IPS-18c (cell line): ENCODE data around the gene CD99.

Experiments used
- H3K4me3 ChIP-seq: 2 replicates; pipeline ENCODE4 v1.7.0; 2013; ENCODE audit warnings: low read depth, mild to moderate bottlenecking, low read length, moderate library complexity; ENCODE audit not compliant: insufficient read depth
- H3K9me3 ChIP-seq: one replicate; pipeline ENCODE4 v1.6.1; 2013; ENCODE audit warnings: mild to moderate bottlenecking, low read length, moderate library complexity; ENCODE audit not compliant: control insufficient read depth, insufficient read depth

The CD99 gene

DNA sequence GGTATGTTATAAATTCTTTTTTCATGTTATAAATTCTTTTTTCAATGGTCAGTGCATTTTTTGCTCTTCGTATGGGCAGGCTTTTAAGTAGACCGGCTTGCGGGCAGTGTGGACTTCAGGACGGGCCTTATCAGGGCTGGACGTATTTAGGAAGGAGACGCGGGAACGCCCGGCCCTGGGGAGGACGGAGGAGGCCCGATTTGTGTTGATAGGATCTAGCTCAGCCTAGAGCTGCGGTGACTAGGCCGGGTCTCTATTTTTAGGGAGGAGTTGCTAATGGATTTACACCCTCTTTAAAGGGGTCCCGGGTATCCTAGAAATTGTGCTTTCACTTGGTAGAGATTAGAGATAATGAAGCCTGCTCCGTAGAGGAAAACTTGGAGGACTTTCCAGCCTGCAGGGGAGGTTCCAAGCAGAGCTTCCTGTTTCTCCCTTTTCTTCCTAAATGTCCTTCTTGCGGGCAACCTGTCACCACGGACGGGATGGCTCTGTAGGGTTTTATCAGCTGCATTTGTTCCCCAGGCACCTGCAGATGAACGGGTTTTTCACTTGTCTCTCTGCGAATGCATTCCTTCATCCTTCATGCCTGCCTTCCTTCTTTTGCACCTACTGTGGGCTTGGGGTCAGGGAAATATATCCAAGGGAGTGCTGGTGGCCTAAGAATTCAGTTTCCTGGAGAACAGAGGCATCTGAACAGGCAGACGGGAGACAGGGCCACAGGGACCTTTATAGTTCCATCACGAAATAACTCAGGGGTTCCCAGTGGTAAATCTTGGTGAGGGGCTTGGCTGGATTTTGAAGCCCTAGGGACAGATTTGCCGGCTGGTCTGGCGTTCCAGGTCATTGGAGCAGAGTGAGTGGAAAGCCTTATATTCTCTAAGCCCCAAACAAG lies 1.4 kb downstream of the CD99 start:
- H3K4me3 ChIP-seq, result peak overlapping the region; percentile 82
- no peaks in the 10 kb centered on the region for H3K9me3 ChIP-seq

DNA sequence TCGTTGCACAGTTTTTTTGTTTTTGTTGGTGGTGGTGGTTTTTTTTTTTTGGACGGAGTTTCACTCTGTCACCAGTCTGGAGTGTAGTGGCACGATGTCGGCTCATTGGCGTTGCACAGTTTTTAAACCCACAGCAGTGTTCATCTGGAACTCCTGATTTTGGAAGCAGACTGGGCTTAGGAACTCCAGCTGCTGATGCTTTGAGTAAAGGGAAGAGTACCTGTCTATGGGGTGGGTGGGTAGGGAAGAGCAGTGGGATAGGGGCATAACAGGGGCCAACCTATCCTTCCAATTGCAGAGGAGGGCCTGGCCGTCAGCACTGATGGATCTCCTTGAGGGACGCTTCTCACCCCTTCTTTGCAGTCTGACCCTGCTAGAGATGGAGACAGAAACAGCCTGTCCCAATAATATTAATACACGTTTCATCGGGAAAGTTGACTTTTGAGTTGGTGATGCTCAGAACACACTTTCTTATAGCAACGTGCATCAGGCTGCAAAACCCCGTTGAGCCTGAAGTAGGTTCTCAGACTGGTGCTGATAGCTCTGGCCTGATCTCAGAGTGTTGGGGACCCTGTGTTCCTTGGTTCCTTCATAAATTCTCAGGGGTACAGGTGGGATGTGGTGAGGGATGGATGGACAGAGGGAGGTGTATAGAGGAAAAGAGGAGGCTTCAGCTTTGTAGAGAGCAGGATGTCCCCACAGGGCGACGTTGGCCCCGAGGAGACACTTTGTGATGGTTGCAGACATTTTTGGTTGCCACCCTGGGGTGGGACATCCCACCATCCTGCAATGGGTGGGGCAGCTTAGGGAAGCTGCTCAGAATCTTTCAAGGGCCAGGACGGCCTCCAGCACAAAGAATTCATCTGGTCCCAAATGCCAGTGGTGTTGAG lies 2.3 kb downstream of the CD99 start:
- no peaks in the 10 kb centered on the region for H3K9me3 ChIP-seq
- H3K4me3 ChIP-seq, result no peak overlapping the region

DNA sequence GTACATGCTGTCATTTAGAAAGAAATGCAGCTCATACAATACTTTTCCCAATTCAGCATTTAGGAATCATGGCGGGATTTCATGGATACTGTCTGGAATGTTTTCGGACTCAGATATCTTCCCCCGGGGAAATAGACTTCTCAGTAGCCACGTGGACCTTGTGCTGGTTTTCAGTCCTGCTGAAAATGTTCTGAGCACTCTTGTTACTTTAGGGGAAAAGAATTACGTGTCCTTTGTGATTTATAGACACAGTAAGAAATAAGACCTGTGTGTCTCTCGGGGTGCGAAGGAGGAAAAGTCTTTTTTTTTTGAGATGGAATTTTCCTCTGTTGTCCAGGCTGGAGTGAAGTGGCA lies 3.8 kb downstream of the CD99 start:
- no peaks in the 10 kb centered on the region for H3K9me3 ChIP-seq
- no peak overlapping the region for H3K4me3 ChIP-seq

DNA sequence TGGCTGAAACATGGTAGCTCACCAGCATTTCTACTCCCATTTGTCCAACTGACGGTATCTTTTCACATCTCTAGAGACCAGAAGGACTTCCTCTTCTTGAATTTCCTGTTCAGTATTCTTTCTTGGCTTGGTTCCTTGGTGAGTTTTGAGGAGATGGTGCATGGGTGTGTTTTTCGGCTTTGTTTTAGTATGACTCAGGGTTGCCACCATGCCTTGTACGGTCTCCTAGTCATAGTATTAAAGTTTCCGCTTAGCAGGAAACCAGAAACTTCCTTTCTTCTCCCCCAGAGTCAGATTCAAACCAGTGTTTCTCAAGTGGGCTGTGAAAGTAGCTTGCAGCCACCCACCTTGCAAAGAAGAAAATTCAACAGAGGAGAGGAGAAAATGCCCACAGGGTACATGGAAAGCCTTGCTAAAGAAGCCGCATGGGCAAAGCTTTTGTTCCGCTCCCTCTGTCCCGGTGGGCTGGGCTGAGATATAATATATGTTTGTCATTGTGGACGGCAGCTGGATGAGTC lies 5.7 kb downstream of the CD99 start:
- H3K9me3 ChIP-seq, result no peaks in the 10 kb centered on the region
- no peak overlapping the region for H3K4me3 ChIP-seq

DNA sequence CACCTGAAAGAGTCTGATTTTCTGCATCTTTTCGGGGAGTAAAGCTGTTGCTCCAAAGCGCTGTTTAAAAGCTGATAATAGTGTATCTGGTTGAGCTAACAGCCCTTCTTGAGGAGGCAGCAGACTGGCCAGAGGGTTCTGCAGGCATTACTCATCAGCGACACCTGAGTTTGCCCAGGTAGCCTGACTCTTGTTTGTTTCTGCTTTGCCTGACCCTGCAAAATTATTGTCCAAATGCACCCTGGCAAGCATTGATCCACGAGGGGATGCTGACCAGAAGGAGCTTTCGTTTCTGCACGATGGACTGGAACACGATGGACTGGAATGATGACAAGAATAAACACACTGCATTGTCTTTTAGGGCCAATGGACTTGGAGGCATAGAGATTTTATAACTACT lies 6.2 kb downstream of the CD99 start:
- Histone ChIP-seq H3K9me3 (no peaks in the 10 kb centered on the region), H3K4me3 (no peak overlapping the region)

DNA sequence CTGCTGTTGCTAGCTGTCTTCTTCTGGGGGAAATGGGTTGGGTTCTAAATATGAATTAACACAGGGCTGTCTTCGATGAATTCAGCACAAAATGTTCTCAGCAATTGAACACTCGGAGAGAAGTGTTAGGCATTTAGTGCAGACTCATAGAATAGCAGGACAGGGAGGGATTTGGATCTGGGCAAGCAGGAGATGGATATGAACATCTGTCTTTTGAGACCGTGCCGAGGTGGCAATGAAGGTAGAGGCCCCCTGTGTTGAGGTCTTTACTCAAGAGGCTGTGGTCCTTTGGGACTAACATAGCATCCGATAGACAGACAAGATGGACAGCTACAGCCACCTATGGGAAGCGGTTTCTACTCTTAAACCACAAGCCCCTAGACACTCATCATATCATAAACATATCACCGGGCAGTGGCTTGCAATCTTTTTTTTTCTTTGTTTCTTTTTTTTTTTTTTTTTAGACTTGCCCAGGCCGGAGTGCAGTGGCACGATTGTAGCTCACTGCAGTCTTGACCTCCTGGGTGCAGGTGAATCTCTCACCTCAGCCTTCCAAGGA lies 6.7 kb downstream of the CD99 start:
- Histone ChIP-seq H3K9me3 (no peaks in the 10 kb centered on the region), H3K4me3 (no peak overlapping the region)

DNA sequence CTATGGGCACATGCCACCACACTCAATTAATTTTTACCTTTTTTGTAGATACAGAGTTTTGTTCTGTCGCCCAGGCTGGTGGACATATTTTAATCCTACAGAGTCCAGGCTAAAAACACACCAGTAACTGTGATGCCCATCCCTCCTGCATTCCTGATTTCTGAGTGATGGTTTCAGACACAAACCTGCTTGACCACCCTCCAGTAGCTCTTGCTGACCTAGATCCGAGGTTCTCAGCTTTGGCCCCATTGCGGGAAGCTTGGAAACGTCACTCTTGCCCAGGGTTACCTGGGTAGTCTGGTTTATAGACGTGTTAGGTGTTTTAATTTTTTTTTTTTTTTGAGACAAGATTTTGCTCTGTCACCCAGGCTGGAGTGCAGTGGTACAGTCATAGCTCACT lies 7.5 kb downstream of the CD99 start:
- Histone ChIP-seq H3K4me3 (no peak overlapping the region), H3K9me3 (no peaks in the 10 kb centered on the region)

DNA sequence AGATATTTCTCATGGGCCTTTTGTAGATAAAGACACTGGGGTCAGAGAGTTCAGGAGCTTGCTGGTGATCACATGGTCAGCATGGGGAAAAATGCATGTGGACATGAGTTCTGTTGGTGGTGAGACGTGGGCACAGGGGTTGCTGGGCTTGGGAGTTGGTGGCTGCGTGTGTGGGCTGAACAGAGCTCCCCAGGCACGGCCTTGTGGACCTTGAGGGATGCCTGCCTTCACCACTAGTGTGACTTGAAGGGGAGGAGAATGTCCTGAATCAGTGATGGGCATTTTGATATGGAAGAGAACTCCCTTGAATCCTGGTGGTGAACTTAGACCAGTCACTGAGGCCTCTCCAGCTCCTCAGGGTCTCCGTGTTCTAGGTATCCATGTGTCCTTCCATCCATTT lies 8.9 kb downstream of the CD99 start:
- Histone ChIP-seq H3K9me3 (no peaks in the 10 kb centered on the region), H3K4me3 (no peak overlapping the region)

DNA sequence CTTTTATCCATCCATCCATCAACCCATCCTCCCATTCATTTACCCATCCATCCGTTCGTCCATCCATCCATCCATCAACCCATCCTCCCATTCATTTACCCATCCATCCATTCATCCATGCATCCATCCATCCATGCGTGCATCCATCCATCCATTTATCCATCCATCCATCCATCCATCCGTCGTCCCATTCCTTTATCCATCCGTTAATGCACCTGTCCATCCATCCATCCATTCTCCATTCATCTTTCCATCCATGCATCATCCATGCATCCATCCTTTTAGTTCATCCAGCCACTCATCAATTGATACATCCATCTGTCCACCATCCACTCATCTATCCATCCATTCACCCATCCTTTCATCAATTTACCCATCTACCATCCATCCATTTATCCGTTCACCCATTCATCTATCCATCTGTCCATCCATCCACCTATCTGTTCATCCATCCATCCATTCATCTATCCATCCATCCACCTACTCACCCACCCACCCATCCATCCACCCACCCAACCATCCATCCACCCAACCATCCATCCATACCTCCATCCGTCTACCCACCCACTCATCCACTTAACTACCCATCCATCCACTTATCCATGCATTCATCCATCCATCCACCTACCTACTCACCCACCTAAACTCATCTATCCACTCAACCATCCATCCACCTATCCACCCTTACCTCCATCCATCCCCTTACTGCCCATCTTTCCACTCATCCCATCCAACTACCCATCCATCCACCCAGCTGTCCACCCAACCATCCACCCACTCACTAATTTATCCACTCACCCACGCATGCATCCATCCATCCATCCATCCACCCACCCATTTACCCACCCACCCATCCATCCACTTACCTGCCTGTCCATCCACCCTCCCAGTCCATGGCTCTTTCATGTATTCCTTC lies 9.6 kb downstream of the CD99 start:
- Histone ChIP-seq H3K4me3 (no peak overlapping the region), H3K9me3 (no peaks in the 10 kb centered on the region)

DNA sequence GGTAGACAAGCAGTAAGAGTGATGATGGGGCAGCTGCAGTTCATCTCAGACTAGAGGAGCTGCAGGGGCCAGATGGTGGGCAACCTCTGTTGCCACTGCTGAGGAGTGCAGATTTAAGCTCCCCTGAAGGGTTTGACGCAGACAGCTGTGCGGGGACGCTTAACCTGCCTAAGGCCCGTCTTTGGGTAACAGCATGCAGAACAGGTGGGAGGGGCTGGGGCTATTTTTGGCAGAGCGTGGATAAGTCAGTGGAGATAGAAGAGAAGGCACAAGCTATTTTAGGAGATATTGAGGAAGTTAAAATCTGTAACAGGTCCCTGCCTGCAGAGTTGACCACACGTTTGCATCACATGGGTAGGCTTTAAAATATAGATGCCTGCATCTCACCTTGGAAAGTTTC lies 10.5 kb downstream of the CD99 start:
- Histone ChIP-seq H3K4me3 (no peak overlapping the region), H3K9me3 (no peaks in the 10 kb centered on the region)

DNA sequence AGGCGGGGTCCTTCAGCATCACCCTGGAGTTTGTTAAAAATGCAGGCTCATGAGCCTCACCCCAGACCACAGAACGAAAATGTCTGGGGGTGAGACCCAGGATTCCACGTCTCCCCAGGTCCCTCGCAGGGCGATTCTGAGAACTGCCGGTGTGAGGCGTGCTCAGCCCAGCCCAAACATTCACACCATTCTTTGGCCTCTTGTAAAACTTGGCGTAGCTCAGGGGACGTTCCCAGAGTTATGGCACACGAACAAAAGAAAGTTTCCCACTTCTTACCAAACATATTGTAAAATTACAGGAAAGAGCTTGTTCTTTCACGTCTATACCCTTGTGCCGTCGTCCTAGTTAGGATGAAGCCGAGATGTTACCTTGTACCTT lies 12.9 kb downstream of the CD99 start:
- H3K9me3 ChIP-seq, result no peaks in the 10 kb centered on the region
- no peak overlapping the region for H3K4me3 ChIP-seq

DNA sequence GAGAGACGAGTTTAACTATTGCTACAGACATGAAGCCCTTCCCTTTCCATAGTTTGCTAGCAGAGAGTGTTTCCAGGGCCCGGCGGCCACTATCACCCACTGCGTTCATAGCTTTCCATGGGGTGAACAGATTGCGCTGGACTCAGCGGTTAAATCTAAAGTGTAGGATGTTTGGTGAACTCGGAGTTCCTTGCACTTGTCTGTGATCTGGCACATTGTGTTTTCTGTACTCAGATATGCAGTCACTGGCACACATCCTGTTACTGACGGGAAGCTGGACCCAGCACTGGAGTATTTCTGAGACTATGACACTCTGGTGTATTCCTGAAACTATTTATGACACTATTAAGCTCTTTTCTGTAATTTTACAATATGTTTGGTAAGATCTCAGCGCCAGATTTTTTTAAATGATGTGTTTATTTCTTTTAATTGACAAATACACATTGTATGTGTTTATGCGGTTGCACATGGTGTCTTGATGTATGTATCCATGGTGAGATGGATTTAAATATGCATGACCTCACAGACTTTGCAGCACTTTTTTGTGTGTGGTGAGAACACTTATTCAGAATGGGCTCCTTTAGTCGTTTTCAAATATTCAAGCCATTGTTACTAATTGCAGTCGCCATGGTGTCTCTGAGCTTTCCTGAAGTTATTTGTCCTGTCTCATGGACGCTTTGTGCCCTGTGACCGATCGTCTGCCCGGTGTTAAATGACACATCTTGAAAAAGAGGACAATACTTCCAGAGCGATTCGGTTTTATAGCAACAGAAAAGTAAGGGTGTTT lies 14.1 kb downstream of the CD99 start:
- Histone ChIP-seq H3K4me3 (no peak overlapping the region), H3K9me3 (no peaks in the 10 kb centered on the region)

DNA sequence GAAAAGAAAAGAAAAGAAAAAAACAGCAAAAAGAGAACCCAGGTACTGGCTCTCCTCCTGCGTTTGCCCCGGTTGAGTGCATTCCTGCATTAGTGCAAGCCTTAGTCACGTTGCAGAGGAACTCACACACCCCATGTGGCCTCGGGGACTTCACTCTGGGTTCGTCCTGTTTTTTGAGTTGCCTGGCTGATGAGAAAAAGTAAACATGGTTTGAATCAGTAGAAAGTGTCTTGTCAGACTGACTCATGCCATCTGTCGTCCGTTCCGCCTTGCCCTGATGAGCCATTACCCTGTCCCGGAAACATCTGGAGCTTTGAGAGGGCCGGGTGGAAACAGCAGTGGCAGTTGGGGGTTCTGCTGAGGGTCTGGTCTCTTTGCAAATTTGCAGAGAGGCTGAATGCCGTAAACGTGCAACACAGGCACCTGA lies 16.3 kb downstream of the CD99 start:
- no peak overlapping the region for H3K4me3 ChIP-seq
- no peaks in the 10 kb centered on the region for H3K9me3 ChIP-seq

DNA sequence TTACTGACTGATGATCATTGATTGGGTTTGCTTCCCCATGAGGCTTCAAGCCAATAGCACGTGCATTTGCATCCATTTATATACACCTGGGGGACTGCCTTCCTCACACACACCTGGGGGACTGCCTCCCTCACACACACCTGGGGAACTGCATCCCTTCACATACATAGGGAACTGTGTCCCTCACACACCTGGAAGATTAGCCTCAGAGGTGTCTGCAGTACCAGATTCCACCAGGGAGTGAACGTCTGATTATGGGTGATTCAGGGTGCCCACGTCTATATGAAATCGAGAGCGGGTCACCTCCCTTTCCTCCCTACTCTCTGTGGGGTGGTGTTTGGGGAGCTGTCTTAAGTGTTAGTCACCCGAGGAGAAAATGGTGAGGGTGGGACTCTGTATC lies 16.9 kb downstream of the CD99 start:
- Histone ChIP-seq H3K4me3 (no peak overlapping the region), H3K9me3 (no peaks in the 10 kb centered on the region)

DNA sequence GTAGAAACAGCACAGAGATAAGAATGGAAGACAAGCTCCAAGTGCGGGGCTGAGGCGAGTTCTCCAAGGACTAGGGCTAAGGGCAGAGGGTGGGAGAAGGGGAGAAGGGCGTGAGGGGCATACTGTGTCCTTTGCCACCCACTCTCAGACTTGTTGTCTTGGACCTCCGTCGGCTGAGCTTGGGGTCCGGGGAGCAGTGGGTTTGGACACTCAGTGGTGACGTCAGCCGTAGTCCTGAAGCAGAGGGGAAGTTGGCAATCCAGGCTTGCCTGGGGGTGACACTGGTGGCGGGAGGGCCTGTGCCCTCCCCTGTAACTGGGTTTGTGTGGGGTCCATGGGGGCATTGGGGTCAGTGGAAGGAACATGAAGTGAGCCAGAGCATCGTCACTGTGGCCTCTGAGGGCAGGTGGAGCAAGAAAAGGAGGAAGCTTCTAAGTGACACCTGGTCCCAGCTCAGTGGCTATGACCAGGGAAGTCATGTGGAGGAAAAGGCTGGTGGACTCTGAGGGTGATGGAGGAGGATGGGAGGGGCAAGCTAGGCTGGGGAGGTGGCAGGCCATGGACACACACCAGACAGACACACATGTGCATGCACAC lies 17.6 kb downstream of the CD99 start:
- no peak overlapping the region for H3K4me3 ChIP-seq
- H3K9me3 ChIP-seq, result no peaks in the 10 kb centered on the region

DNA sequence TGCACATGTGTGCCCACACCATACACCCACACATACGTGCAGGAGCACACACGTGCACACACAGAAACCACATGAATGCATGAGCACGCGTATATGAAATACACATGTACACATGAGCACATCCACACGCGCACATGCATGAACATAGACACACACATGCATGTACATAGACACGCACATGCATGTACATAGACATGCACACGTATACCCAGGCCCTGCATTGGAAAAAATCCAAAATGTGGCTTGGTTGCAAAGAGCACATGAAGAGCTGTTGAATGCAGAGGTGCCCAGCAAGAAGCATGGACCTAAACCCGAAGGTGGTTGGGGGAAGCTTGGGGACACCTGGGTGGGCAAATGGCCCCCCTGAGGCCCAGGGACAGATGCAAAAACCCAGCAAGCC lies 18.5 kb downstream of the CD99 start:
- H3K9me3 ChIP-seq, result no peaks in the 10 kb centered on the region
- no peak overlapping the region for H3K4me3 ChIP-seq
